PC-3 (cell line): ENCODE results near the gene RPS6KC1. TPM values are rescaled to one million over a fixed set of nuclear protein-coding genes. Genes with fewer than 3 reads are reported as not detected.

Experiments used
- ATAC-seq: fragments of 200-7000 bp; cut with Tn5 transposase; 2 replicates; pipeline ENCODE4 v1.9.1; 2020; ENCODE audit warnings: mild to moderate bottlenecking, moderate library complexity
- BruUV-seq: library from RNA; stranded (reverse); fragments of 400-500 nt; replicated peaks from 2 replicates; lab custom pipeline; 2021; lab: Mats Ljungman, UMichigan
- CTCF ChIA-PET: fragments of 300-600 bp; sonication (Branson Sonifier 250); formaldehyde crosslinking; loops from one replicate; lab custom pipeline; 2022; ENCODE audit warnings: antibody characterized with exemption; lab: Charles Lee
- POLR2A ChIA-PET: fragments of 300-600 bp; sonication (Branson Sonifier 250); formaldehyde crosslinking; loops from one replicate; lab custom pipeline; 2022; ENCODE audit warnings: antibody characterized with exemption; ENCODE audit not compliant: unreplicated experiment; lab: Charles Lee
- DNase-seq: peaks from one replicate; pipeline ENCODE4 v3.0.0-alpha.2; 2015
- H2AFZ ChIP-seq: fragments of 300-600 bp; sonication (generic); 2 replicates; pipeline ENCODE4 v1.6.0; 2016; ENCODE audit warnings: antibody characterized with exemption, low read length
- H3F3A ChIP-seq: fragments of 300-600 bp; sonication (generic); one replicate; pipeline ENCODE4 v1.6.0; 2017; ENCODE audit warnings: antibody characterized with exemption, low read length, control low read depth, mild to moderate bottlenecking; ENCODE audit not compliant: unreplicated experiment
- H3K27ac ChIP-seq: fragments of 300-600 bp; sonication (generic); 2 replicates; pipeline ENCODE4 v1.5.1; 2016; ENCODE audit warnings: mild to moderate bottlenecking, low read length
- H3K27me3 ChIP-seq: fragments of 300-600 bp; sonication (generic); 2 replicates; pipeline ENCODE4 v1.6.1; 2016; ENCODE audit warnings: low read length, mixed read lengths
- H3K36me3 ChIP-seq: fragments of 300-600 bp; sonication (generic); 2 replicates; pipeline ENCODE4 v1.6.1; 2016; ENCODE audit warnings: low read depth, mixed run types, low read length, mixed read lengths
- H3K4me1 ChIP-seq: fragments of 300-600 bp; sonication (generic); 2 replicates; pipeline ENCODE4 v1.5.1; 2016; ENCODE audit warnings: low read length; ENCODE audit not compliant: insufficient read depth
- H3K4me2 ChIP-seq: fragments of 300-600 bp; sonication (generic); 2 replicates; pipeline ENCODE4 v1.6.0; 2016; ENCODE audit warnings: low read length
- H3K4me3 ChIP-seq: fragments of 300-600 bp; sonication (generic); 2 replicates; pipeline ENCODE4 v1.5.1; 2016; ENCODE audit warnings: mild to moderate bottlenecking, low read length, mixed read lengths
- H3K79me2 ChIP-seq: fragments of 300-600 bp; sonication (generic); 2 replicates; pipeline ENCODE4 v1.6.1; 2017; ENCODE audit warnings: low read length, mixed read lengths
- H3K9ac ChIP-seq: fragments of 300-600 bp; sonication (generic); 2 replicates; pipeline ENCODE4 v1.6.0; 2016; ENCODE audit warnings: mild to moderate bottlenecking, low read length
- H3K9me2 ChIP-seq: fragments of 300-600 bp; sonication (generic); replicated peaks from 2 replicates; pipeline ENCODE4 v1.6.1; 2016; ENCODE audit warnings: mixed run types, low read length, mixed read lengths
- H3K9me3 ChIP-seq: fragments of 300-600 bp; sonication (generic); 2 replicates; pipeline ENCODE4 v1.6.1; 2016; ENCODE audit warnings: low read length, mixed read lengths
- H4K20me1 ChIP-seq: fragments of 300-600 bp; sonication (generic); 2 replicates; pipeline ENCODE4 v1.6.1; 2016; ENCODE audit warnings: low read length, mixed read lengths
- EZH2 ChIP-seq: fragments of 300-600 bp; sonication (generic); IDR thresholded peaks from one replicate; pipeline ENCODE4 v1.6.1; 2017; ENCODE audit warnings: antibody characterized with exemption, mild to moderate bottlenecking, low read length; ENCODE audit not compliant: unreplicated experiment
- EZH2phosphoT487 ChIP-seq: fragments of 300-600 bp; sonication (generic); IDR thresholded peaks from 2 replicates; pipeline ENCODE4 v1.6.1; 2018; ENCODE audit warnings: mild to moderate bottlenecking, antibody characterized with exemption, low read length, borderline replicate concordance
- intact Hi-C: fragments of 100-400 bp; cut with micrococcal nuclease; formaldehyde crosslinking; loops from 2 replicates; pipeline ENCODE4 v1.9.0; 2023
- total RNA-seq: library from RNA; depleted of rRNA; stranded (reverse); fragments of >200 nt; gene quantifications from 2 replicates; pipeline ENCODE4 v1.2.3, GENCODE V29; 2014
- TF ChIP-seq, protein P1 (sequence below): fragments of 300-600 bp; sonication (generic); conservative IDR thresholded peaks from 2 replicates; pipeline ENCODE4 v1.5.1; 2017; ENCODE audit warnings: antibody characterized with exemption, low read depth, mild to moderate bottlenecking, low read length

The RPS6KC1 gene
- total RNA-seq, 1 experiment from 2014 or later, result 21.1 TPM

DNA sequence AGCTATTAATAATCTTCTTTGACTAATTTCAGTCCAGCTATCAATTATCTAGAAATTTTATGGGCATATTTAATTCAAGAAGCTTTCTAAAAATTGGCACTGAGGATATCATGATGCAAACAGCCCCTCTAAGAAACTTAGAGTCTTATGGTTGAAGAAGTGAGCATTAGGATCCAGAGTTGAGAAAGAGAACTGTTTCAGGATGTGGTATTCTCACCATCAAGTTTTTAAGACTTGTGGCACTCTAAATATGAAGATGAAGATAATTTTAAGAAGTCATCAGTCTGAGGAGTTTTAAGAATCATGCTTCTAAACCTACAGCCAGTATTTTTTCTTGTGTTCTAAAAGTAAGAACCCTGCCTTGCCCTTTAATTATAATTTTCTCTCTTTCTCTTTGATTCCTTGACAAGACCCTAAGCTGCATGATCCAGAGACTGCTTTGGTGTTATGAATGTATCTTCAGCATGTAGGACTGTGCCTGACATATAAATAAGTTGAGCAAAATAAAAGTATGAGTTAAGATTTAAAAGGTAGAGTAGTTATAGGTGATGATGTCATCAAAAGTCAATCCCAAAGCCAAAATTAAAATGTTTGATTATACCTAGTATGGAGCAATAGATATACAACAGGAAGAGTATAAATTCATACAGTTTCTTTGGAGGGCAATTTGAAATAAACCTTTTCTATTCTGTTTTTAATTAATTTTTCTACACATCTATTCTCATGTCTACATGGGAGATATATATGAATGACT is 39.1 kb downstream of the RPS6KC1 start:
- no peak for ATAC-seq
- H3K9me2 ChIP-seq, result no peaks in the 10 kb centered on the region
- POLR2A ChIA-PET, result no interaction called here
- CTCF ChIA-PET, result no interaction called here
- TF ChIP-seq EZH2phosphoT487, result no peak
- TF ChIP-seq EZH2, result no peak
- TF ChIP-seq, protein P1, sequence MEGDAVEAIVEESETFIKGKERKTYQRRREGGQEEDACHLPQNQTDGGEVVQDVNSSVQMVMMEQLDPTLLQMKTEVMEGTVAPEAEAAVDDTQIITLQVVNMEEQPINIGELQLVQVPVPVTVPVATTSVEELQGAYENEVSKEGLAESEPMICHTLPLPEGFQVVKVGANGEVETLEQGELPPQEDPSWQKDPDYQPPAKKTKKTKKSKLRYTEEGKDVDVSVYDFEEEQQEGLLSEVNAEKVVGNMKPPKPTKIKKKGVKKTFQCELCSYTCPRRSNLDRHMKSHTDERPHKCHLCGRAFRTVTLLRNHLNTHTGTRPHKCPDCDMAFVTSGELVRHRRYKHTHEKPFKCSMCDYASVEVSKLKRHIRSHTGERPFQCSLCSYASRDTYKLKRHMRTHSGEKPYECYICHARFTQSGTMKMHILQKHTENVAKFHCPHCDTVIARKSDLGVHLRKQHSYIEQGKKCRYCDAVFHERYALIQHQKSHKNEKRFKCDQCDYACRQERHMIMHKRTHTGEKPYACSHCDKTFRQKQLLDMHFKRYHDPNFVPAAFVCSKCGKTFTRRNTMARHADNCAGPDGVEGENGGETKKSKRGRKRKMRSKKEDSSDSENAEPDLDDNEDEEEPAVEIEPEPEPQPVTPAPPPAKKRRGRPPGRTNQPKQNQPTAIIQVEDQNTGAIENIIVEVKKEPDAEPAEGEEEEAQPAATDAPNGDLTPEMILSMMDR, result no peak
- no peaks in the 10 kb centered on the region for H3K79me2 ChIP-seq
- H3K4me1 ChIP-seq, result peaks cover 5% of the 10 kb centered on the region; the same call in 1 of the 2 replicates
- H4K20me1 ChIP-seq, result no peaks in the 10 kb centered on the region
- H3K9me3 ChIP-seq, result no peaks in the 10 kb centered on the region
- no peaks in the 10 kb centered on the region for H3F3A ChIP-seq
- H3K27me3 ChIP-seq, result no peaks in the 10 kb centered on the region
- no peak for DNase-seq
- H3K4me2 ChIP-seq, result no peak overlapping the region
- H3K9ac ChIP-seq, result no peak overlapping the region
- intact Hi-C loops, result no loop called here
- no peak overlapping the region for H2AFZ ChIP-seq
- BruUV-seq, result no TSS peak
- no peak overlapping the region for H3K27ac ChIP-seq
- H3K4me3 ChIP-seq, result no peak overlapping the region
- H3K36me3 ChIP-seq, result peaks cover 3% of the 10 kb centered on the region; the same call in 1 of the 2 replicates

DNA sequence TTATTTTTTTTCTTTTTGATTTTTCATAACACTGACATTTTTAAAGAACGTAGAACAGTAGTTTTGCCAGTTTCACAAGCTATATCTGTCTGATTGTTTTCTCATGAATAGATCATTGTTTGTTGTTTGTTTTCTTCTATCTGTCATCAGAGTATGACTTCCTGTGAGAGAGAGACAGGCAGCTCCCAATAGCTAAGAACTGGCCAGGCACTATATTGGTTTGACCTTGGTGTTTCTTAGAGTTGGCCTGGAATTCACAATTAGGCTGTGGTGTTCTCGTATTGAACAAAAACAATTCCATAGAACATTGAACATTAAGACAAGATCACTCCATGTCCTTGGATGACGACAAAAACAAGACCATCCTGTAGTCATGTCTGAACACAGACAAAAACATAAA is 43.4 kb downstream of the RPS6KC1 start:
- no peak for DNase-seq
- intact Hi-C loops, result no loop called here
- Histone ChIP-seq H3K4me1 (peaks cover 5% of the 10 kb centered on the region; the same call in 1 of the 2 replicates), H3K36me3 (no peaks in the 10 kb centered on the region), H3K79me2 (no peaks in the 10 kb centered on the region), H3K9ac (no peak overlapping the region), H4K20me1 (no peaks in the 10 kb centered on the region), H3F3A (no peaks in the 10 kb centered on the region), H3K4me2 (no peak overlapping the region), H3K27ac (no peak overlapping the region), H3K4me3 (no peak overlapping the region), H2AFZ (no peak overlapping the region), H3K9me2 (no peaks in the 10 kb centered on the region), H3K9me3 (no peaks in the 10 kb centered on the region), H3K27me3 (no peaks in the 10 kb centered on the region)
- BruUV-seq, result no TSS peak
- TF ChIP-seq EZH2, result no peak
- TF ChIP-seq EZH2phosphoT487, result no peak
- TF ChIP-seq, protein P1, result no peak
- peak; percentile 51 for ATAC-seq
- POLR2A ChIA-PET, result interaction anchor here (0.5 kb wide), 1 partner anchor 78 kb away, joined by 18 read pairs; no protein-coding TSS in a partner anchor
- CTCF ChIA-PET, result no interaction called here

DNA sequence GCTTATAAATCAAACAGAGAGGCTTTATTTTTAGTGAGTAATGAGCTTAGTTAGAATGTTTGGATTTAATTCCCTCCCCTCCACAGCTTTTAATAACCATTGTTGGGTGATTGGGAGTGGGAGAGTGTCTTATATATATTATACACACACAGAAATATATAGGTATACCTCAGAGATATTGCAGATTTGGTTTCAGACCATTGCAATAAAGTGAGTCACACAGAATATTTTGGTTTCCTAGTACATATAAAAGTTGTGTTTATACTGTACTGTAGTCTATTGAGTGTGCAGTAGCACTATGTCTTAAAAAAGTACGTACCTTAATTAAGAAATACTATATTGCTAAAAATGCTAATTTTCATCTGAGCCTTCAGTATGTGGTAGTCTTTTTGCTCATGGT is 44.4 kb downstream of the RPS6KC1 start:
- DNase-seq (no peak), ATAC-seq (peak; percentile 71)
- Histone ChIP-seq H3K4me1 (peaks cover 5% of the 10 kb centered on the region; the same call in 1 of the 2 replicates), H3K36me3 (no peaks in the 10 kb centered on the region), H3K9me3 (no peaks in the 10 kb centered on the region), H3K9ac (no peak overlapping the region), H3F3A (no peaks in the 10 kb centered on the region), H3K79me2 (no peaks in the 10 kb centered on the region), H3K27me3 (no peaks in the 10 kb centered on the region), H2AFZ (no peak overlapping the region), H4K20me1 (no peaks in the 10 kb centered on the region), H3K9me2 (no peaks in the 10 kb centered on the region), H3K4me3 (no peak overlapping the region), H3K27ac (no peak overlapping the region), H3K4me2 (no peak overlapping the region)
- intact Hi-C loops, result no loop called here
- TF ChIP-seq, protein P1, result no peak
- TF ChIP-seq EZH2, result no peak
- no peak for TF ChIP-seq EZH2phosphoT487
- BruUV-seq, result no TSS peak
- POLR2A ChIA-PET, result interaction anchor here (0.6 kb wide), 1 partner anchor 75 kb away, joined by 3 read pairs; no protein-coding TSS in a partner anchor
- CTCF ChIA-PET, result no interaction called here
